ENCODE results near the gene VSIG10. TPM values are rescaled to one million over a fixed set of nuclear protein-coding genes. Genes with fewer than 3 reads are reported as not detected.

The VSIG10 gene
- total RNA-seq, 2 donors from 2014 or later, result 20.4 to 41.0 TPM

GRCh38 chr12:118061873-118062843 lies 41.7 kb downstream of the VSIG10 start:
- intact Hi-C loops (cut with DNase I), result no loop called here
- ATAC-seq, result peak; percentile 34
- peaks cover 53% of the 10 kb centered on the region for H3K4me1 ChIP-seq

GRCh38 chr12:118061011-118061872 lies 42.6 kb downstream of the VSIG10 start, which contains the start of gene WSB2:
Gene WSB2 (minus strand): TSS chr12:118061179. CDS start chr12:118061048, 131 bp downstream.
- no peaks in the 10 kb centered on the region for H3K36me3 ChIP-seq (replicated peaks in 1 of 2; ENCODE audit: insufficient read depth in 1 of 2, low read depth in 2 of 2)
- no peaks in the 10 kb centered on the region for H3K9me3 ChIP-seq
- no peak for TF ChIP-seq CTCF (IDR thresholded peaks at IDR 0.05)
- TF ChIP-seq POLR2A (IDR thresholded peaks at IDR 0.05), result peak in 2 of 3 donors; percentile 50 to 68
- peak within 1 kb of the TSS; percentile 90 to 97 (median 95) for H3K27ac ChIP-seq
- no peaks in the 10 kb centered on the region for H3K27me3 ChIP-seq
- peak; percentile 54 for ATAC-seq
- intact Hi-C loops (cut with DNase I), result no loop called here
- WGBS, 2 donors, result 1 to 2% methylated on average over 38 to 64 of the region's 76 CpGs
- H3K4me3 ChIP-seq, result peak within 1 kb of the TSS; percentile 35 to 80
- DNase-seq, result peak; percentile 63 to 74 (median 67)
- H3K4me1 ChIP-seq, result peaks cover 62% of the 10 kb centered on the region

More at GRCh38 chr12:118061873-118062843, 41.7 kb downstream of the VSIG10 start:
- no peaks in the 10 kb centered on the region for H3K36me3 ChIP-seq (replicated peaks in 1 of 2; ENCODE audit: insufficient read depth in 1 of 2, low read depth in 2 of 2)
- WGBS, 2 donors, result 0 to 2% methylated on average over 44 of the region's 44 CpGs
- peak overlapping the region; percentile 24 to 80 for H3K4me3 ChIP-seq
- no peaks in the 10 kb centered on the region for H3K27me3 ChIP-seq
- H3K27ac ChIP-seq, result peak overlapping the region; percentile 90 to 97 (median 95)
- TF ChIP-seq POLR2A (IDR thresholded peaks at IDR 0.05) (peak in 2 of 3 donors; percentile 51 to 58), CTCF (IDR thresholded peaks at IDR 0.05) (no peak)
- DNase-seq, result peak; percentile 41 to 48 (median 46)
- H3K9me3 ChIP-seq, result no peaks in the 10 kb centered on the region

- peaks cover 70% of the 10 kb centered on the region for H3K4me1 ChIP-seq
Observed at GRCh38 chr12:118060301-118061010, 43.4 kb downstream of the VSIG10 start.

More at GRCh38 chr12:118060301-118061010, 43.4 kb downstream of the VSIG10 start:
- no peaks in the 10 kb centered on the region for H3K27me3 ChIP-seq
- peak overlapping the region; percentile 90 to 97 (median 95) for H3K27ac ChIP-seq
- intact Hi-C loops (cut with DNase I), result no loop called here
- no peaks in the 10 kb centered on the region for H3K36me3 ChIP-seq (replicated peaks in 1 of 2; ENCODE audit: insufficient read depth in 1 of 2, low read depth in 2 of 2)
- WGBS, 2 donors, result 0% methylated on average over 2 to 31 of the region's 46 CpGs
- DNase-seq (peak; percentile 51 to 64 (median 59)), ATAC-seq (peak; percentile 52)
- peak in 2 of 3 donors; percentile 10 to 18 for TF ChIP-seq POLR2A (IDR thresholded peaks at IDR 0.05)
- TF ChIP-seq CTCF (IDR thresholded peaks at IDR 0.05), result no peak
- H3K4me3 ChIP-seq, result peak overlapping the region; percentile 27 to 35
- H3K9me3 ChIP-seq, result no peaks in the 10 kb centered on the region
